SK-N-SH treated with all-trans-retinoic acid at 6 μM for 48 hours (cell line): ENCODE measurements around the gene DYNLT1.

Experiments
- ATAC-seq: fragments of 200-7000 bp; cut with Tn5 transposase; 3 replicates; pipeline ENCODE4 v1.9.1; 2020; ENCODE audit warnings: mild to moderate bottlenecking, moderate library complexity
- ARNTL ChIP-seq: fragments of 450-650 bp; formaldehyde crosslinking; IDR thresholded peaks from 2 replicates; pipeline ENCODE4 v1.5.0; 2020; ENCODE audit warnings: low read depth, mild to moderate bottlenecking, moderate library complexity, borderline replicate concordance
- BACH2 ChIP-seq: fragments of 250-450 bp; sonication (Bioruptor Pico); IDR thresholded peaks from 2 replicates; pipeline ENCODE4 v1.9.0; 2021; ENCODE audit warnings: mild to moderate bottlenecking, borderline replicate concordance
- CSDC2 ChIP-seq: fragments of 250-450 bp; sonication (Bioruptor Pico); IDR thresholded peaks from 2 replicates; pipeline ENCODE4 v1.5.0; 2020; ENCODE audit warnings: mild to moderate bottlenecking, moderate library complexity
- ESRRG ChIP-seq: fragments of 250-450 bp; sonication (Bioruptor Pico); IDR thresholded peaks from 2 replicates; pipeline ENCODE4 v1.6.1; 2021; ENCODE audit warnings: mild to moderate bottlenecking
- GLIS3 ChIP-seq: fragments of 250-450 bp; sonication (Bioruptor Pico); IDR thresholded peaks from 2 replicates; pipeline ENCODE4 v1.5.0; 2020; ENCODE audit warnings: mild to moderate bottlenecking, moderate library complexity
- ISL1 ChIP-seq: fragments of 250-450 bp; sonication (Bioruptor Pico); IDR thresholded peaks from 2 replicates; pipeline ENCODE4 v2.1.2; 2022; ENCODE audit warnings: mild to moderate bottlenecking, moderate library complexity
- OSR1 ChIP-seq: fragments of 250-450 bp; sonication (Bioruptor Pico); IDR thresholded peaks from 2 replicates; pipeline ENCODE4 v1.8.0; 2022; ENCODE audit warnings: moderate library complexity, mild to moderate bottlenecking, inconsistent platforms
- PPARA ChIP-seq: fragments of 250-450 bp; sonication (Bioruptor Pico); IDR thresholded peaks from 2 replicates; pipeline ENCODE4 v1.5.0; 2020; ENCODE audit warnings: mild to moderate bottlenecking, borderline replicate concordance
- RARB ChIP-seq: fragments of 250-450 bp; sonication (Bioruptor Pico); IDR thresholded peaks from 2 replicates; pipeline ENCODE4 v1.8.0; 2021; ENCODE audit warnings: mild to moderate bottlenecking, moderate library complexity
- SNAI2 ChIP-seq: fragments of 250-450 bp; sonication (Bioruptor Pico); IDR thresholded peaks from 2 replicates; pipeline ENCODE4 v1.5.0; 2020; ENCODE audit warnings: mild to moderate bottlenecking, moderate library complexity
- TCF4 ChIP-seq: fragments of 250-450 bp; sonication (Bioruptor Pico); IDR thresholded peaks from 2 replicates; pipeline ENCODE4 v1.8.0; 2021; ENCODE audit warnings: mild to moderate bottlenecking, moderate library complexity, borderline replicate concordance
- TOX ChIP-seq: fragments of 250-450 bp; sonication (Bioruptor Pico); IDR thresholded peaks from 2 replicates; pipeline ENCODE4 v1.8.0; 2021; ENCODE audit warnings: mild to moderate bottlenecking, moderate library complexity, borderline replicate concordance
- ZC3H10 ChIP-seq: fragments of 250-450 bp; sonication (Bioruptor Pico); IDR thresholded peaks from 2 replicates; pipeline ENCODE4 v1.5.1; 2021; ENCODE audit warnings: mild to moderate bottlenecking, moderate library complexity
- ZFP3 ChIP-seq: fragments of 250-450 bp; sonication (Bioruptor Pico); IDR thresholded peaks from 2 replicates; pipeline ENCODE4 v1.5.0; 2020; ENCODE audit warnings: mild to moderate bottlenecking, moderate library complexity
- ZFP30 ChIP-seq: fragments of 450-650 bp; formaldehyde crosslinking; IDR thresholded peaks from 2 replicates; pipeline ENCODE4 v1.5.0; 2022; ENCODE audit warnings: mild to moderate bottlenecking, moderate library complexity
- ZNF565 ChIP-seq: fragments of 450-650 bp; formaldehyde crosslinking; conservative IDR thresholded peaks from 2 replicates; pipeline ENCODE4 v1.5.0; 2020; ENCODE audit warnings: low read depth, mild to moderate bottlenecking, moderate library complexity
- ZNF70 ChIP-seq: fragments of 450-650 bp; formaldehyde crosslinking; IDR thresholded peaks from 2 replicates; pipeline ENCODE4 v1.5.0; 2020; ENCODE audit warnings: mild to moderate bottlenecking, moderate library complexity
- ZNF8 ChIP-seq: fragments of 450-650 bp; formaldehyde crosslinking; IDR thresholded peaks from 2 replicates; pipeline ENCODE4 v1.5.0; 2020; ENCODE audit warnings: mild to moderate bottlenecking, moderate library complexity
- TF ChIP-seq, protein P1 (sequence below): fragments of 250-450 bp; sonication (Bioruptor Pico); IDR thresholded peaks from 2 replicates; pipeline ENCODE4 v1.5.1; 2021; ENCODE audit warnings: mild to moderate bottlenecking, moderate library complexity
- TF ChIP-seq, protein P2 (sequence below): fragments of 250-450 bp; sonication (Bioruptor Pico); IDR thresholded peaks from 2 replicates; pipeline ENCODE4 v1.5.0; 2020; ENCODE audit warnings: mild to moderate bottlenecking, moderate library complexity
- TF ChIP-seq, protein P3 (sequence below): fragments of 250-450 bp; sonication (Bioruptor Pico); IDR thresholded peaks from 2 replicates; pipeline ENCODE4 v1.5.1; 2020; ENCODE audit warnings: low read depth, mild to moderate bottlenecking, moderate library complexity
- TF ChIP-seq, protein P4 (sequence below): fragments of 250-450 bp; sonication (Bioruptor Pico); IDR thresholded peaks from 2 replicates; pipeline ENCODE4 v1.8.0; 2021; ENCODE audit warnings: low read depth, mild to moderate bottlenecking, moderate library complexity, borderline replicate concordance
- TF ChIP-seq, protein P5 (sequence below): fragments of 250-450 bp; sonication (Bioruptor Pico); IDR thresholded peaks from 2 replicates; pipeline ENCODE4 v1.8.0; 2020; ENCODE audit warnings: mild to moderate bottlenecking, moderate library complexity, borderline replicate concordance

Gene DYNLT1

DNA sequence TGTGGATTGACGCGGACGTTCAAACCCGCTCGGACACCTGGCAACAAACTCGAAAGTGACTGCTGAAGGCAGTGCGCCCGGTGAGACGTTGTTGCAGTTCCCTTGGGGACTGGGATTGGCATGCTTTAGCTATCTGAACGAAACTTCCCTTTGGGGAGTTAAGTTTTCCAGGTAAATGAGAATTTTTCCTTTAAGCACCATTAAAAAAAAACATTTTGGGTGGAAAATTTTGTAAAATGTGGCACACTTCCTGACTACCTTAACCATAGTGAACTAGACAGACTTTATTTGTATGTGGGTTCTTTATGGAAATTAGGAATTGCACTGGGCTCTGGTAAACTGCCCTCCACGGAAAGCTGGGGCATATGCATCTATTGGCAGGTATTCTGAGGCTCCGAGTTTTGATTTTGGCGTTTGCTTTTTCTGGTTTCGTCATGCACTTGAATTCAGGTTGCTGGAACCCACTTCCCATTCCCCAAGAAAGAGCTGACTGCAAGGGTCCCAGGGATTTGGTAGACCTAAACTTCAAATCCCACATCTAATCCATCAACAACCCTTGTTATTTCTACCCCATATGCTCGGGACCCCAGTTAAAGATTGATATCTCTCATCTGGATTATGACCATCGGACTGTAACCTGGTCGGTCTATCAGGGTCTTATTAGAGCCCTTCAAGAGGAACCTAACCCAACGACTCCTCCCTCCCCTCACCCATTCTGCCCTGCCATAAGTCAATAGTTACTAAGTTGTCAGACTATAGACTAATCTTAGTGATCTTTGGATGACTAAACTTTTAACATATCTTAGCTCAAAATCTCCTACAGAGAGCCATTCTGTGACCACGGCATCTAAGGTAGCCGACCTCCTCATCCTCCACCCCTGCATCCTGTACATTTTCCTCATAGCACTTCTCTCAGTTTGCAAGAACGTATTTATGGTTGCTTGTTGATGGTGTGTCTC lies 800 bp upstream of the DYNLT1 start:
- no peak for TF ChIP-seq ARNTL
- TF ChIP-seq TOX (CRISPR knock-in tag): no peak
- TF ChIP-seq, protein P1, sequence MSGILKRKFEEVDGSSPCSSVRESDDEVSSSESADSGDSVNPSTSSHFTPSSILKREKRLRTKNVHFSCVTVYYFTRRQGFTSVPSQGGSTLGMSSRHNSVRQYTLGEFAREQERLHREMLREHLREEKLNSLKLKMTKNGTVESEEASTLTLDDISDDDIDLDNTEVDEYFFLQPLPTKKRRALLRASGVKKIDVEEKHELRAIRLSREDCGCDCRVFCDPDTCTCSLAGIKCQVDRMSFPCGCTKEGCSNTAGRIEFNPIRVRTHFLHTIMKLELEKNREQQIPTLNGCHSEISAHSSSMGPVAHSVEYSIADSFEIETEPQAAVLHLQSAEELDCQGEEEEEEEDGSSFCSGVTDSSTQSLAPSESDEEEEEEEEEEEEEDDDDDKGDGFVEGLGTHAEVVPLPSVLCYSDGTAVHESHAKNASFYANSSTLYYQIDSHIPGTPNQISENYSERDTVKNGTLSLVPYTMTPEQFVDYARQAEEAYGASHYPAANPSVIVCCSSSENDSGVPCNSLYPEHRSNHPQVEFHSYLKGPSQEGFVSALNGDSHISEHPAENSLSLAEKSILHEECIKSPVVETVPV (CRISPR knock-in tag): no peak
- no peak for TF ChIP-seq ZFP30 (CRISPR knock-in tag)
- TF ChIP-seq PPARA: no peak
- TF ChIP-seq GLIS3 (CRISPR knock-in tag): no peak
- no peak for TF ChIP-seq SNAI2 (CRISPR knock-in tag)
- TF ChIP-seq ESRRG (CRISPR knock-in tag): no peak
- no peak for TF ChIP-seq ISL1 (CRISPR knock-in tag)
- TF ChIP-seq ZNF565 (CRISPR knock-in tag): no peak
- no peak for TF ChIP-seq ZC3H10 (CRISPR knock-in tag)
- TF ChIP-seq RARB (CRISPR knock-in tag): no peak
- TF ChIP-seq, protein P2, sequence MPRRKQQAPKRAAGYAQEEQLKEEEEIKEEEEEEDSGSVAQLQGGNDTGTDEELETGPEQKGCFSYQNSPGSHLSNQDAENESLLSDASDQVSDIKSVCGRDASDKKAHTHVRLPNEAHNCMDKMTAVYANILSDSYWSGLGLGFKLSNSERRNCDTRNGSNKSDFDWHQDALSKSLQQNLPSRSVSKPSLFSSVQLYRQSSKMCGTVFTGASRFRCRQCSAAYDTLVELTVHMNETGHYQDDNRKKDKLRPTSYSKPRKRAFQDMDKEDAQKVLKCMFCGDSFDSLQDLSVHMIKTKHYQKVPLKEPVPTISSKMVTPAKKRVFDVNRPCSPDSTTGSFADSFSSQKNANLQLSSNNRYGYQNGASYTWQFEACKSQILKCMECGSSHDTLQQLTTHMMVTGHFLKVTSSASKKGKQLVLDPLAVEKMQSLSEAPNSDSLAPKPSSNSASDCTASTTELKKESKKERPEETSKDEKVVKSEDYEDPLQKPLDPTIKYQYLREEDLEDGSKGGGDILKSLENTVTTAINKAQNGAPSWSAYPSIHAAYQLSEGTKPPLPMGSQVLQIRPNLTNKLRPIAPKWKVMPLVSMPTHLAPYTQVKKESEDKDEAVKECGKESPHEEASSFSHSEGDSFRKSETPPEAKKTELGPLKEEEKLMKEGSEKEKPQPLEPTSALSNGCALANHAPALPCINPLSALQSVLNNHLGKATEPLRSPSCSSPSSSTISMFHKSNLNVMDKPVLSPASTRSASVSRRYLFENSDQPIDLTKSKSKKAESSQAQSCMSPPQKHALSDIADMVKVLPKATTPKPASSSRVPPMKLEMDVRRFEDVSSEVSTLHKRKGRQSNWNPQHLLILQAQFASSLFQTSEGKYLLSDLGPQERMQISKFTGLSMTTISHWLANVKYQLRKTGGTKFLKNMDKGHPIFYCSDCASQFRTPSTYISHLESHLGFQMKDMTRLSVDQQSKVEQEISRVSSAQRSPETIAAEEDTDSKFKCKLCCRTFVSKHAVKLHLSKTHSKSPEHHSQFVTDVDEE (CRISPR knock-in tag): no peak
- TF ChIP-seq TCF4 (CRISPR knock-in tag): no peak
- TF ChIP-seq ZNF8 (CRISPR knock-in tag): no peak
- TF ChIP-seq OSR1 (CRISPR knock-in tag): no peak
- TF ChIP-seq ZFP3: no peak
- no peak for TF ChIP-seq ZNF70
- TF ChIP-seq, protein P3, sequence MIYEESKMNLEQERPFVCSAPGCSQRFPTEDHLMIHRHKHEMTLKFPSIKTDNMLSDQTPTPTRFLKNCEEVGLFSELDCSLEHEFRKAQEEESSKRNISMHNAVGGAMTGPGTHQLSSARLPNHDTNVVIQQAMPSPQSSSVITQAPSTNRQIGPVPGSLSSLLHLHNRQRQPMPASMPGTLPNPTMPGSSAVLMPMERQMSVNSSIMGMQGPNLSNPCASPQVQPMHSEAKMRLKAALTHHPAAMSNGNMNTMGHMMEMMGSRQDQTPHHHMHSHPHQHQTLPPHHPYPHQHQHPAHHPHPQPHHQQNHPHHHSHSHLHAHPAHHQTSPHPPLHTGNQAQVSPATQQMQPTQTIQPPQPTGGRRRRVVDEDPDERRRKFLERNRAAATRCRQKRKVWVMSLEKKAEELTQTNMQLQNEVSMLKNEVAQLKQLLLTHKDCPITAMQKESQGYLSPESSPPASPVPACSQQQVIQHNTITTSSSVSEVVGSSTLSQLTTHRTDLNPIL (CRISPR knock-in tag): no peak
- TF ChIP-seq BACH2 (CRISPR knock-in tag): no peak
- no peak for ATAC-seq

DNA sequence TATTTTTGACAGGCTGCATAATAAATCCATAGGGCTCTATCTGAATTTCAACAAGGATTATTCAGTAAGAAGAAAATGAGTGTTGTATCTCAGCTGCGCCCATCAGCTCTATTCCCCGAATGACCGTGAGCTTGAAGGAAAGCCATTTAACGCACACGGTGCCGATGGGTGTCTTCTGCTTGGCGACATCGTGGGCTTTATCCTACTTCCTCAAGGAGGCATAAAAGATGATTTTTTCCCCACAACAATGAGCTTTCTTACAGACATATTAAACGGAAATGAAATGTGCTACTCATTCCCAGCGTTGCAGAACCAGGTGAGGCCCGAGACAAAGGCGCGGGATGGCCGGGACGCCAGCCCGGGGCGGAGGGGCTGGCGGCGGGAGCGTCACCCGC lies 710 bp downstream of the DYNLT1 start:
- ATAC-seq: no peak
- TF ChIP-seq, protein P4, sequence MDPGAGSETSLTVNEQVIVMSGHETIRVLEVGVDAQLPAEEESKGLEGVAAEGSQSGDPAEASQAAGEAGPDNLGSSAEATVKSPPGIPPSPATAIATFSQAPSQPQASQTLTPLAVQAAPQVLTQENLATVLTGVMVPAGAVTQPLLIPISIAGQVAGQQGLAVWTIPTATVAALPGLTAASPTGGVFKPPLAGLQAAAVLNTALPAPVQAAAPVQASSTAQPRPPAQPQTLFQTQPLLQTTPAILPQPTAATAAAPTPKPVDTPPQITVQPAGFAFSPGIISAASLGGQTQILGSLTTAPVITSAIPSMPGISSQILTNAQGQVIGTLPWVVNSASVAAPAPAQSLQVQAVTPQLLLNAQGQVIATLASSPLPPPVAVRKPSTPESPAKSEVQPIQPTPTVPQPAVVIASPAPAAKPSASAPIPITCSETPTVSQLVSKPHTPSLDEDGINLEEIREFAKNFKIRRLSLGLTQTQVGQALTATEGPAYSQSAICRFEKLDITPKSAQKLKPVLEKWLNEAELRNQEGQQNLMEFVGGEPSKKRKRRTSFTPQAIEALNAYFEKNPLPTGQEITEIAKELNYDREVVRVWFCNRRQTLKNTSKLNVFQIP (CRISPR knock-in tag): no peak
- no peak for TF ChIP-seq ZNF8 (CRISPR knock-in tag)
- TF ChIP-seq CSDC2 (CRISPR knock-in tag): no peak
- TF ChIP-seq ARNTL: no peak
- TF ChIP-seq ESRRG (CRISPR knock-in tag): no peak
- TF ChIP-seq ISL1 (CRISPR knock-in tag): no peak
- TF ChIP-seq GLIS3 (CRISPR knock-in tag): no peak
- TF ChIP-seq TCF4 (CRISPR knock-in tag): no peak
- TF ChIP-seq ZNF70: no peak
- TF ChIP-seq TOX (CRISPR knock-in tag): no peak
- TF ChIP-seq, protein P5, sequence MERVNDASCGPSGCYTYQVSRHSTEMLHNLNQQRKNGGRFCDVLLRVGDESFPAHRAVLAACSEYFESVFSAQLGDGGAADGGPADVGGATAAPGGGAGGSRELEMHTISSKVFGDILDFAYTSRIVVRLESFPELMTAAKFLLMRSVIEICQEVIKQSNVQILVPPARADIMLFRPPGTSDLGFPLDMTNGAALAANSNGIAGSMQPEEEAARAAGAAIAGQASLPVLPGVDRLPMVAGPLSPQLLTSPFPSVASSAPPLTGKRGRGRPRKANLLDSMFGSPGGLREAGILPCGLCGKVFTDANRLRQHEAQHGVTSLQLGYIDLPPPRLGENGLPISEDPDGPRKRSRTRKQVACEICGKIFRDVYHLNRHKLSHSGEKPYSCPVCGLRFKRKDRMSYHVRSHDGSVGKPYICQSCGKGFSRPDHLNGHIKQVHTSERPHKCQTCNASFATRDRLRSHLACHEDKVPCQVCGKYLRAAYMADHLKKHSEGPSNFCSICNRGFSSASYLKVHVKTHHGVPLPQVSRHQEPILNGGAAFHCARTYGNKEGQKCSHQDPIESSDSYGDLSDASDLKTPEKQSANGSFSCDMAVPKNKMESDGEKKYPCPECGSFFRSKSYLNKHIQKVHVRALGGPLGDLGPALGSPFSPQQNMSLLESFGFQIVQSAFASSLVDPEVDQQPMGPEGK (CRISPR knock-in tag): no peak
- TF ChIP-seq, protein P2 (CRISPR knock-in tag): no peak
- no peak for TF ChIP-seq RARB (CRISPR knock-in tag)
- TF ChIP-seq, protein P1 (CRISPR knock-in tag): no peak
- no peak for TF ChIP-seq PPARA
- TF ChIP-seq BACH2 (CRISPR knock-in tag): no peak
- no peak for TF ChIP-seq ZC3H10 (CRISPR knock-in tag)
- TF ChIP-seq ZFP30 (CRISPR knock-in tag): no peak
- TF ChIP-seq, all 23 proteins: peak for 0
